K562 (cell line): ENCODE results near the gene NALCN. TPM values are rescaled to one million over a fixed set of nuclear protein-coding genes. Genes with fewer than 3 reads are reported as not detected.

Experiments
- ATAC-seq: fragments of 200-7000 bp; cut with Tn5 transposase; 3 replicates; pipeline ENCODE4 v1.9.1; 2020; ENCODE audit warnings: moderate library complexity
- BruUV-seq: library from RNA; stranded (reverse); fragments of 400-500 nt; replicated peaks from 2 replicates; lab custom pipeline; 2021; lab: Mats Ljungman, UMichigan
- CTCF ChIA-PET: fragments of 300-600 bp; formaldehyde crosslinking; extraction: SDS; loops from one replicate; lab custom pipeline; 2021; ENCODE audit warnings: low intra/inter-chr PET ratio; lab: Yijun Ruan, JAX
- POLR2A ChIA-PET: fragments of 300-600, 350-650 bp; sonication (Branson Sonifier 250); formaldehyde crosslinking; extraction: SDS; loops from one replicate; lab custom pipeline; 2021; ENCODE audit warnings: antibody characterized with exemption, inconsistent platforms; lab: Yijun Ruan, JAX
- DNase-seq, 4 experiments: peaks; one replicate each; pipeline versions ENCODE4 v3.0.0 to v3.0.0-alpha.2; 2011 to 2018; ENCODE audit warnings: low spot score in 3 of 4, mixed read lengths in 3 of 4; ENCODE audit errors: extremely low read depth in 1 of 4
- FAIRE-seq: peaks from 2 replicates; lab custom pipeline; 2011; peaks lifted over from hg19 to GRCh38; lab: Jason Lieb, UNC
- H2AFZ ChIP-seq: 2 replicates; pipeline ENCODE4 v1.6.0; 2011; ENCODE audit warnings: low read depth, low read length, control low read depth, inconsistent platforms
- H3K27ac ChIP-seq: fragments of 200-600 bp; 3 replicates; pipeline ENCODE4 v1.8.0; 2011; ENCODE audit warnings: low read depth, mild to moderate bottlenecking, control low read depth, inconsistent platforms, low read length, moderate library complexity, mixed read lengths; ENCODE audit errors: extremely low read depth
- H3K27me3 ChIP-seq, 2 experiments: fragments of 300-600 bp in 1 of 2; 2 replicates in 1 of 2; 3 replicates in 1 of 2; pipeline versions ENCODE4 v1.6.0 to v1.8.0; 2011; ENCODE audit warnings: inconsistent platforms in 2 of 2, low read length in 2 of 2, mild to moderate bottlenecking in 1 of 2, mixed read lengths in 1 of 2, moderate library complexity in 1 of 2; ENCODE audit not compliant: control insufficient read depth in 2 of 2, insufficient read depth in 2 of 2
- H3K36me3 ChIP-seq: fragments of 300-600 bp; 3 replicates; pipeline ENCODE4 v1.8.0; 2011; ENCODE audit warnings: mild to moderate bottlenecking, low read length, inconsistent platforms; ENCODE audit not compliant: control insufficient read depth, insufficient read depth
- H3K4me1 ChIP-seq, 2 experiments: fragments of 200-600 bp in 1 of 2; replicated peaks in 1 of 2; 2 replicates in 1 of 2; 3 replicates in 1 of 2; pipeline versions ENCODE4 v1.5.1 to v1.8.0; 2011; ENCODE audit warnings: inconsistent platforms in 2 of 2, low read length in 2 of 2, mild to moderate bottlenecking in 1 of 2, mixed read lengths in 1 of 2, moderate library complexity in 1 of 2; ENCODE audit not compliant: control insufficient read depth in 2 of 2, insufficient read depth in 2 of 2
- H3K4me2 ChIP-seq: 2 replicates; pipeline ENCODE4 v1.6.1; 2011; ENCODE audit warnings: low read length, control low read depth, inconsistent platforms, mixed read lengths; ENCODE audit not compliant: insufficient read depth
- H3K4me3 ChIP-seq: fragments of 200-600 bp; sonication (generic), shearing (Covaris generic); 2 replicates; pipeline ENCODE4 v1.5.1; 2016; ENCODE audit warnings: control low read depth, inconsistent platforms
- H3K79me2 ChIP-seq: fragments of 200-600 bp; 3 replicates; pipeline ENCODE4 v1.8.0; 2011; ENCODE audit warnings: low read length, inconsistent platforms; ENCODE audit not compliant: control insufficient read depth, insufficient read depth
- H3K9ac ChIP-seq, 2 experiments: 2 replicates each; pipeline versions ENCODE4 v1.6.0 to v1.6.1; 2011; ENCODE audit warnings: low read depth in 2 of 2, low read length in 2 of 2, control low read depth in 1 of 2, inconsistent platforms in 1 of 2, mild to moderate bottlenecking in 1 of 2, mixed read lengths in 1 of 2; ENCODE audit not compliant: insufficient read depth in 1 of 2
- H3K9me1 ChIP-seq: one replicate; pipeline ENCODE4 v1.6.0; 2011; ENCODE audit warnings: inconsistent platforms, mild to moderate bottlenecking, low read length, moderate library complexity; ENCODE audit not compliant: control insufficient read depth, insufficient read depth
- H3K9me3 ChIP-seq: replicated peaks from 2 replicates; pipeline ENCODE4 v1.5.1; 2011; ENCODE audit warnings: low read depth, low read length, inconsistent platforms; ENCODE audit not compliant: control insufficient read depth, insufficient read depth
- H4K20me1 ChIP-seq: replicated peaks from 2 replicates; pipeline ENCODE4 v1.6.1; 2011; ENCODE audit warnings: low read length, inconsistent platforms, mixed read lengths; ENCODE audit not compliant: control insufficient read depth, insufficient read depth
- GATAD2A ChIP-seq: fragments of 450-650 bp; IDR thresholded peaks from 2 replicates; pipeline ENCODE4 v1.6.1; 2017
- HDAC2 ChIP-seq: fragments of 450-650 bp; IDR thresholded peaks from 2 replicates; pipeline ENCODE4 v1.6.1; 2016; ENCODE audit warnings: mild to moderate bottlenecking
- MCM2 ChIP-seq: fragments of 450-650 bp; IDR thresholded peaks from 2 replicates; pipeline ENCODE4 v1.6.1; 2017; ENCODE audit warnings: low read depth, mild to moderate bottlenecking
- MIER1 ChIP-seq: fragments of 450-650 bp; IDR thresholded peaks from 2 replicates; pipeline ENCODE4 v1.6.1; 2016; ENCODE audit warnings: antibody characterized with exemption, mild to moderate bottlenecking, low read depth
- NRF1 ChIP-seq, 2 experiments: fragments of 450-650 bp; IDR thresholded peaks in 1 of 2; conservative IDR thresholded peaks in 1 of 2; 2 replicates each; pipeline ENCODE4 v1.6.1; 2014; ENCODE audit warnings: mild to moderate bottlenecking in 2 of 2
- POLR2B ChIP-seq: fragments of 450-650 bp; IDR thresholded peaks from 2 replicates; pipeline ENCODE4 v1.6.1; 2018; ENCODE audit warnings: low read depth; ENCODE audit not compliant: partially characterized antibody
- PYGO2 ChIP-seq: fragments of 450-650 bp; IDR thresholded peaks from 2 replicates; pipeline ENCODE4 v1.6.1; 2016; ENCODE audit warnings: mild to moderate bottlenecking, missing genetic modification characterization, moderate library complexity, missing compliant biosample characterization
- SMAD1 ChIP-seq: fragments of 150-350 bp; IDR thresholded peaks from 2 replicates; pipeline ENCODE4 v1.6.1; 2014; ENCODE audit warnings: low read length, low read depth; ENCODE audit not compliant: partially characterized antibody
- SNIP1 ChIP-seq: fragments of 450-650 bp; IDR thresholded peaks from 2 replicates; pipeline ENCODE4 v1.7.1; 2017; ENCODE audit warnings: low read depth, mild to moderate bottlenecking
- SOX6 ChIP-seq: fragments of 450-650 bp; IDR thresholded peaks from 2 replicates; pipeline ENCODE4 v1.6.1; 2014; ENCODE audit warnings: mild to moderate bottlenecking
- TCF15 ChIP-seq: fragments of 250-450 bp; sonication (Bioruptor Pico); IDR thresholded peaks from 2 replicates; pipeline ENCODE4 v1.8.0; 2022; ENCODE audit warnings: moderate library complexity, mild to moderate bottlenecking, inconsistent platforms
- TCF3 ChIP-seq: sonication (generic); formaldehyde crosslinking; IDR thresholded peaks from 2 replicates; pipeline ENCODE4 v1.4.0; 2020; ENCODE audit warnings: mild to moderate bottlenecking, missing genetic modification reagents
- ZNF436 ChIP-seq: fragments of 250-450, 450-650 bp; sonication (Bioruptor Pico); formaldehyde crosslinking; IDR thresholded peaks from 2 replicates; pipeline ENCODE4 v1.7.0; 2020; ENCODE audit warnings: mild to moderate bottlenecking
- WGBS: fragments of 100-300 bp; shearing (Covaris generic); methylation state at CpG from one replicate; pipeline ENCODE4 v1.1.6; 2016; ENCODE audit warnings: low coverage, mixed read lengths; ENCODE audit not compliant: insufficient coverage; ENCODE audit errors: missing lambda C conversion rate; 5-methylcytosine and 5-hydroxymethylcytosine counted together
- in situ Hi-C: fragments of 300-500 bp; cut with MboI; formaldehyde crosslinking; loops from 4 replicates; pipeline ENCODE4 v1.15.0; 2018; ENCODE audit warnings: inconsistent platforms, mixed read lengths
- intact Hi-C: fragments of 100-400 bp; cut with micrococcal nuclease; formaldehyde crosslinking; loops from 2 replicates; pipeline ENCODE4 v1.14.2; 2022
- polyA plus RNA-seq, 8 experiments: library from polyadenylated mRNA; depleted of rRNA in 4 of 8; stranded (reverse) in 5 of 8; unstranded in 3 of 8; fragments of >200 nt; fragmentation: Nextera tagmentation in 2 of 8; fragmentation: Illumina TruSeq in 1 of 8; extraction: Ambion mirVana in 2 of 8; extraction: Trizol in 1 of 8; gene quantifications; 2 replicates each; pipeline versions ENCODE4 v1.2.1 to v1.2.3, GENCODE V29; 2011 to 2014; ENCODE audit warnings: inconsistent platforms in 1 of 8, missing spikeins in 1 of 8
- total RNA-seq, 7 experiments: library from RNA; depleted of rRNA in 6 of 7; stranded (reverse); fragments of >200 nt in 6 of 7; fragmentation: Illumina TruSeq in 2 of 7; extraction: Trizol in 2 of 7; gene quantifications; 2 replicates each; pipeline versions ENCODE4 v1.2.1 to v1.2.3, GENCODE V29; 2011 to 2021; ENCODE audit warnings: low replicate concordance in 1 of 7
- TF ChIP-seq, protein P1 (sequence below), 2 experiments: fragments of 450-650 bp in 1 of 2; sonication (generic) in 1 of 2; formaldehyde crosslinking in 1 of 2; IDR thresholded peaks; 2 replicates each; pipeline versions ENCODE4 v1.7.1 to v1.9.0; 2016 to 2022; ENCODE audit warnings: inconsistent platforms in 1 of 2, mild to moderate bottlenecking in 1 of 2, missing genetic modification reagents in 1 of 2

Gene NALCN
- total and polyA plus RNA-seq, 9 of the 15 experiments (the other 6 are each of a cell fraction or from before 2014, with no cell fraction given), result not detected

DNA sequence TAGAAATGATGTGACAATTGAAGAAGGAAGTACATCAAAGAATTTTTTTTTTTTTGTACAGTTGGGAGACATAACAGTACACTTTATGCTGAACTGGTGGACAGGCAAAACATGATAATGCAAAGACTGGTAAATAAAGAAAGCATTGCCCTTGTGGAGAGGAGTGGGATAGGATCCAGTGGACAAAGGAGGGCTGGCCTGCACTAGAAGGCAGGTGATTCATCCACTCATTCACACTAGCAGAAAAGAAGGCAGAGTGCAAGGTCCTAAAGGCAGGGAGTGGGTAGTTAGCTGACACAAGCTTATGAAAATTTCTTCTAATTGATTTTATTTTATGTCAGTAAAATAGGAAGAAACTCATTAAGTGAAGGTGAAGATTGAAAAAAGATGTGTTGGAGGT, 17.6 kb upstream of the NALCN start (continued):
- TF ChIP-seq TCF3 (CRISPR knock-in tag), result no peak
- no peak for TF ChIP-seq GATAD2A
- no peak for TF ChIP-seq ZNF436
- no peak for TF ChIP-seq HDAC2

- intact Hi-C loops (no loop called here), in situ Hi-C loops (no loop called here)
- no peaks in the 10 kb centered on the region for H4K20me1 ChIP-seq
- FAIRE-seq, result no peak
- POLR2A ChIA-PET, result no interaction called here
- no peak overlapping the region for H3K27ac ChIP-seq
- H3K79me2 ChIP-seq, result no peaks in the 10 kb centered on the region
- no peak for DNase-seq
- no peaks in the 10 kb centered on the region for H3K36me3 ChIP-seq
- BruUV-seq, result no TSS peak
- H3K4me1 ChIP-seq, result no peaks in the 10 kb centered on the region
- no peak for ATAC-seq
- no peaks in the 10 kb centered on the region for H3K27me3 ChIP-seq
- H3K4me3 ChIP-seq, result no peak overlapping the region
- no peak overlapping the region for H3K4me2 ChIP-seq
- H3K9me3 ChIP-seq, result no peaks in the 10 kb centered on the region
- no peak overlapping the region for H3K9ac ChIP-seq
- CTCF ChIA-PET, result interaction anchor here (0.6 kb wide), 1 partner anchor 10 kb away, joined by 3 read pairs; no protein-coding TSS in a partner anchor
- H3K9me1 ChIP-seq, result no peaks in the 10 kb centered on the region
- 3% methylated on average over 3 of the region's 3 CpGs for WGBS
- no peak overlapping the region for H2AFZ ChIP-seq
- TF ChIP-seq SNIP1 (no peak), PYGO2 (tag) (no peak), MIER1 (no peak), NRF1 (conservative IDR thresholded peaks at IDR 0.05 in 1 of 2, IDR thresholded peaks at IDR 0.05 in 1 of 2) (no peak), SOX6 (no peak), MCM2 (no peak), SMAD1 (no peak), TCF15 (CRISPR knock-in tag) (no peak), POLR2B (no peak)
- TF ChIP-seq, protein P1, sequence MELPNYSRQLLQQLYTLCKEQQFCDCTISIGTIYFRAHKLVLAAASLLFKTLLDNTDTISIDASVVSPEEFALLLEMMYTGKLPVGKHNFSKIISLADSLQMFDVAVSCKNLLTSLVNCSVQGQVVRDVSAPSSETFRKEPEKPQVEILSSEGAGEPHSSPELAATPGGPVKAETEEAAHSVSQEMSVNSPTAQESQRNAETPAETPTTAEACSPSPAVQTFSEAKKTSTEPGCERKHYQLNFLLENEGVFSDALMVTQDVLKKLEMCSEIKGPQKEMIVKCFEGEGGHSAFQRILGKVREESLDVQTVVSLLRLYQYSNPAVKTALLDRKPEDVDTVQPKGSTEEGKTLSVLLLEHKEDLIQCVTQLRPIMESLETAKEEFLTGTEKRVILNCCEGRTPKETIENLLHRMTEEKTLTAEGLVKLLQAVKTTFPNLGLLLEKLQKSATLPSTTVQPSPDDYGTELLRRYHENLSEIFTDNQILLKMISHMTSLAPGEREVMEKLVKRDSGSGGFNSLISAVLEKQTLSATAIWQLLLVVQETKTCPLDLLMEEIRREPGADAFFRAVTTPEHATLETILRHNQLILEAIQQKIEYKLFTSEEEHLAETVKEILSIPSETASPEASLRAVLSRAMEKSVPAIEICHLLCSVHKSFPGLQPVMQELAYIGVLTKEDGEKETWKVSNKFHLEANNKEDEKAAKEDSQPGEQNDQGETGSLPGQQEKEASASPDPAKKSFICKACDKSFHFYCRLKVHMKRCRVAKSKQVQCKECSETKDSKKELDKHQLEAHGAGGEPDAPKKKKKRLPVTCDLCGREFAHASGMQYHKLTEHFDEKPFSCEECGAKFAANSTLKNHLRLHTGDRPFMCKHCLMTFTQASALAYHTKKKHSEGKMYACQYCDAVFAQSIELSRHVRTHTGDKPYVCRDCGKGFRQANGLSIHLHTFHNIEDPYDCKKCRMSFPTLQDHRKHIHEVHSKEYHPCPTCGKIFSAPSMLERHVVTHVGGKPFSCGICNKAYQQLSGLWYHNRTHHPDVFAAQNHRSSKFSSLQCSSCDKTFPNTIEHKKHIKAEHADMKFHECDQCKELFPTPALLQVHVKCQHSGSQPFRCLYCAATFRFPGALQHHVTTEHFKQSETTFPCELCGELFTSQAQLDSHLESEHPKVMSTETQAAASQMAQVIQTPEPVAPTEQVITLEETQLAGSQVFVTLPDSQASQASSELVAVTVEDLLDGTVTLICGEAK (IDR thresholded peaks at IDR 0.05), result no peak
- TF ChIP-seq, protein P1 (CRISPR knock-in tag; IDR thresholded peaks at IDR 0.05), result no peak
These were observed 13.4 kb upstream of the NALCN start for GRCh38 chr13:101429733-101430132.
